GM12878 (cell line): ENCODE data around the gene TRIM4.

Experiments
- CTCF ChIP-seq, 3 experiments: IDR thresholded peaks in 2 of 3; conservative IDR thresholded peaks in 1 of 3; 2 replicates each; pipeline ENCODE4 v1.5.1; 2011; ENCODE audit warnings: low read depth in 3 of 3, low read length in 3 of 3, mild to moderate bottlenecking in 3 of 3, control low read depth in 2 of 3, moderate library complexity in 2 of 3, inconsistent platforms in 1 of 3, mixed read lengths in 1 of 3; ENCODE audit not compliant: control insufficient read depth in 2 of 3, insufficient read depth in 1 of 3; ENCODE audit errors: extremely low read depth in 1 of 3
- MEF2B ChIP-seq: fragments of 450-650 bp; IDR thresholded peaks from 2 replicates; pipeline ENCODE4 v1.6.1; 2018; ENCODE audit warnings: mild to moderate bottlenecking, moderate library complexity; ENCODE audit not compliant: partially characterized antibody, poor library complexity, severe bottlenecking
- ZNF217 ChIP-seq: fragments of 450-650 bp; IDR thresholded peaks from 2 replicates; pipeline ENCODE4 v1.6.1; 2017; ENCODE audit warnings: antibody characterized with exemption, mild to moderate bottlenecking

GRCh38 chr7:99930376-99930775, 11.0 kb upstream of the TRIM4 start:
- TF ChIP-seq ZNF217 (no peak), MEF2B (no peak), CTCF (IDR thresholded peaks at IDR 0.05 in 2 of 3, conservative IDR thresholded peaks at IDR 0.05 in 1 of 3; ENCODE audit: control insufficient read depth in 2 of 3, extremely low read depth in 1 of 3, insufficient read depth in 1 of 3, low read depth in 3 of 3, low read length in 3 of 3) (no peak)
